Upper lobe of right lung (tissue), 1 donor: ENCODE data around the gene MID1. TPM values are rescaled to one million over a fixed set of nuclear protein-coding genes. Genes with fewer than 3 reads are reported as not detected.

ENCODE experiments used
- ATAC-seq: fragments of 200-7000 bp; cut with Tn5 transposase; one replicate; pipeline ENCODE4 v1.9.1; 2020; ENCODE audit warnings: mild to moderate bottlenecking, moderate library complexity
- DNase-seq: peaks from one replicate; pipeline ENCODE4 v3.0.0-alpha.2; 2020
- H3K27ac ChIP-seq: fragments of 200-600 bp; one replicate; pipeline ENCODE4 v1.8.0; 2022
- H3K27me3 ChIP-seq: fragments of 200-600 bp; one replicate; pipeline ENCODE4 v1.8.0; 2022; ENCODE audit warnings: mild to moderate bottlenecking
- H3K36me3 ChIP-seq: fragments of 200-600 bp; one replicate; pipeline ENCODE4 v1.8.0; 2022
- H3K4me1 ChIP-seq: fragments of 200-600 bp; one replicate; pipeline ENCODE4 v1.8.0; 2022
- H3K4me3 ChIP-seq: fragments of 200-600 bp; one replicate; pipeline ENCODE4 v1.8.0; 2022; ENCODE audit warnings: mild to moderate bottlenecking
- H3K9me3 ChIP-seq: fragments of 200-600 bp; one replicate; pipeline ENCODE4 v1.8.0; 2022
- CTCF ChIP-seq: fragments of 200-600 bp; IDR thresholded peaks from one replicate; pipeline ENCODE4 v1.8.0; 2022; ENCODE audit warnings: antibody characterized with exemption
- intact Hi-C: fragments of 100-400 bp; cut with DNase I; formaldehyde crosslinking; loops from one replicate; pipeline ENCODE4 v1.11.0; 2022
- total RNA-seq: library from RNA; stranded (reverse); fragmentation: NEBNext Ultra II Directional; extraction: Animal tissue kit (Norgen Biotek cat#: 25700); gene quantifications from one replicate; pipeline ENCODE4 v1.2.1, GENCODE V29; 2021
- donor health status: DM: no; HTN: yes; CAD: no; lungs with severe emphysema.

Gene MID1
- total RNA-seq, 1 donor from 2014 or later: 24.5 TPM

GRCh38 chrX:10576186-10576585, 44.2 kb downstream of the MID1 start:
- no peak for DNase-seq
- no peak for TF ChIP-seq CTCF
- intact Hi-C loops: no loop called here
- no peaks in the 10 kb centered on the region for H3K27me3 ChIP-seq
- peak overlapping the region; percentile 36 for H3K27ac ChIP-seq
- H3K4me3 ChIP-seq: peak overlapping the region; percentile 16
- H3K9me3 ChIP-seq: no peaks in the 10 kb centered on the region
- ATAC-seq: no peak
- peaks cover 4% of the 10 kb centered on the region for H3K4me1 ChIP-seq
- no peaks in the 10 kb centered on the region for H3K36me3 ChIP-seq

- H3K9me3 ChIP-seq: no peaks in the 10 kb centered on the region
- H3K4me3 ChIP-seq: no peak overlapping the region
- DNase-seq (no peak), ATAC-seq (no peak)
- TF ChIP-seq CTCF: no peak
- H3K27ac ChIP-seq: no peak overlapping the region
- H3K27me3 ChIP-seq: no peaks in the 10 kb centered on the region
- H3K36me3 ChIP-seq: no peaks in the 10 kb centered on the region
- intact Hi-C loops: no loop called here
- peaks cover 4% of the 10 kb centered on the region for H3K4me1 ChIP-seq
Measured at GRCh38 chrX:10574663-10575062, 45.7 kb downstream of the MID1 start.

- TF ChIP-seq CTCF: no peak
- no peak for ATAC-seq
- Histone ChIP-seq H3K4me1 (no peaks in the 10 kb centered on the region), H3K27me3 (no peaks in the 10 kb centered on the region), H3K9me3 (no peaks in the 10 kb centered on the region), H3K4me3 (no peak overlapping the region), H3K27ac (no peak overlapping the region), H3K36me3 (no peaks in the 10 kb centered on the region)
- no peak for DNase-seq
- intact Hi-C loops: no loop called here
Measured at GRCh38 chrX:10571260-10571659, 49.1 kb downstream of the MID1 start.

GRCh38 chrX:10570601-10571000, 49.8 kb downstream of the MID1 start:
- Histone ChIP-seq H3K36me3 (no peaks in the 10 kb centered on the region), H3K4me3 (no peak overlapping the region), H3K9me3 (no peaks in the 10 kb centered on the region), H3K4me1 (no peaks in the 10 kb centered on the region), H3K27me3 (no peaks in the 10 kb centered on the region), H3K27ac (no peak overlapping the region)
- intact Hi-C loops: no loop called here
- ATAC-seq (no peak), DNase-seq (no peak)
- TF ChIP-seq CTCF: no peak

GRCh38 chrX:10569946-10570345, 50.4 kb downstream of the MID1 start:
- ATAC-seq (peak; percentile 22), DNase-seq (no peak)
- Histone ChIP-seq H3K4me1 (no peaks in the 10 kb centered on the region), H3K9me3 (no peaks in the 10 kb centered on the region), H3K4me3 (no peak overlapping the region), H3K27me3 (no peaks in the 10 kb centered on the region), H3K27ac (no peak overlapping the region), H3K36me3 (no peaks in the 10 kb centered on the region)
- intact Hi-C loops: no loop called here
- TF ChIP-seq CTCF: no peak

- Histone ChIP-seq H3K4me1 (no peaks in the 10 kb centered on the region), H3K27ac (no peak overlapping the region), H3K27me3 (no peaks in the 10 kb centered on the region), H3K36me3 (no peaks in the 10 kb centered on the region), H3K4me3 (no peak overlapping the region), H3K9me3 (no peaks in the 10 kb centered on the region)
- TF ChIP-seq CTCF: no peak
- ATAC-seq (no peak), DNase-seq (no peak)
- intact Hi-C loops: no loop called here
Measured at GRCh38 chrX:10568428-10568827, 52.0 kb downstream of the MID1 start.
